Panc1 (cell line): Measurements from ENCODE around the gene DKK3.

ENCODE experiments used
- POLR2AphosphoS5 ChIP-seq: IDR thresholded peaks from 2 replicates; pipeline ENCODE4 v1.6.1; 2012; ENCODE audit warnings: mild to moderate bottlenecking, low read depth, low read length, moderate library complexity
- TF ChIP-seq, protein P1 (sequence below): fragments of 450-650 bp; IDR thresholded peaks from 2 replicates; pipeline ENCODE4 v1.5.1; 2017; ENCODE audit warnings: mild to moderate bottlenecking

- TF ChIP-seq, protein P1, sequence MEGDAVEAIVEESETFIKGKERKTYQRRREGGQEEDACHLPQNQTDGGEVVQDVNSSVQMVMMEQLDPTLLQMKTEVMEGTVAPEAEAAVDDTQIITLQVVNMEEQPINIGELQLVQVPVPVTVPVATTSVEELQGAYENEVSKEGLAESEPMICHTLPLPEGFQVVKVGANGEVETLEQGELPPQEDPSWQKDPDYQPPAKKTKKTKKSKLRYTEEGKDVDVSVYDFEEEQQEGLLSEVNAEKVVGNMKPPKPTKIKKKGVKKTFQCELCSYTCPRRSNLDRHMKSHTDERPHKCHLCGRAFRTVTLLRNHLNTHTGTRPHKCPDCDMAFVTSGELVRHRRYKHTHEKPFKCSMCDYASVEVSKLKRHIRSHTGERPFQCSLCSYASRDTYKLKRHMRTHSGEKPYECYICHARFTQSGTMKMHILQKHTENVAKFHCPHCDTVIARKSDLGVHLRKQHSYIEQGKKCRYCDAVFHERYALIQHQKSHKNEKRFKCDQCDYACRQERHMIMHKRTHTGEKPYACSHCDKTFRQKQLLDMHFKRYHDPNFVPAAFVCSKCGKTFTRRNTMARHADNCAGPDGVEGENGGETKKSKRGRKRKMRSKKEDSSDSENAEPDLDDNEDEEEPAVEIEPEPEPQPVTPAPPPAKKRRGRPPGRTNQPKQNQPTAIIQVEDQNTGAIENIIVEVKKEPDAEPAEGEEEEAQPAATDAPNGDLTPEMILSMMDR = no peak
- no peak for TF ChIP-seq POLR2AphosphoS5
These were observed 22.2 kb downstream of the DKK3 start for GRCh38 chr11:11985954-11986949.
